GM12878 (cell line): Measurements from ENCODE around the gene MMADHC. TPM values are rescaled to one million over a fixed set of nuclear protein-coding genes. Genes with fewer than 3 reads are reported as not detected.

Source experiments
- ATAC-seq: fragments of 200-7000 bp; cut with Tn5 transposase; 3 replicates; pipeline ENCODE4 v1.9.1; 2020; ENCODE audit warnings: mild to moderate bottlenecking, moderate library complexity
- BruUV-seq: library from RNA; stranded (reverse); fragments of 400-500 nt; replicated peaks from 2 replicates; lab custom pipeline; 2021; lab: Mats Ljungman, UMichigan
- CTCF ChIA-PET: fragments of 300-600 bp; sonication (Branson Sonifier 250); formaldehyde crosslinking; extraction: SDS; loops from one replicate; lab custom pipeline; 2021; ENCODE audit warnings: inconsistent platforms; lab: Yijun Ruan, JAX
- POLR2A ChIA-PET: fragments of 350-600 bp; formaldehyde crosslinking; extraction: SDS; loops from one replicate; lab custom pipeline; 2021; ENCODE audit warnings: inconsistent platforms; lab: Charles Lee
- RAD21 ChIA-PET: fragments of 300-600 bp; sonication (Branson Sonifier 250); formaldehyde crosslinking; loops from one replicate; lab custom pipeline; 2023; ENCODE audit warnings: antibody characterized with exemption; ENCODE audit not compliant: unreplicated experiment; lab: Charles Lee
- SMC1A ChIA-PET: fragments of 300-600 bp; sonication (Branson Sonifier 250); formaldehyde crosslinking; loops from one replicate; lab custom pipeline; 2023; ENCODE audit not compliant: unreplicated experiment, uncharacterized antibody; lab: Charles Lee
- DNase-seq: peaks from one replicate; pipeline ENCODE4 v3.0.0-alpha.2; 2011; ENCODE audit warnings: low read depth, low spot score
- FAIRE-seq: peaks from 3 replicates; lab custom pipeline; 2011; peaks lifted over from hg19 to GRCh38; lab: Jason Lieb, UNC
- H2AFZ ChIP-seq: 2 replicates; pipeline ENCODE4 v1.6.0; 2011; ENCODE audit warnings: low read depth, low read length, control low read depth; ENCODE audit not compliant: control insufficient read depth
- H3K27ac ChIP-seq: 2 replicates; pipeline ENCODE4 v1.5.1; 2011; ENCODE audit warnings: control low read depth; ENCODE audit not compliant: control insufficient read depth, insufficient read depth
- H3K27me3 ChIP-seq, 2 experiments: replicated peaks in 1 of 2; 2 replicates each; pipeline versions ENCODE4 v1.6.0 to v1.6.1; 2011; ENCODE audit warnings: low read length in 1 of 2; ENCODE audit not compliant: control insufficient read depth in 2 of 2, insufficient read depth in 2 of 2
- H3K36me3 ChIP-seq, 2 experiments: 2 replicates each; pipeline ENCODE4 v1.5.1; 2011; ENCODE audit warnings: low read length in 1 of 2; ENCODE audit not compliant: control insufficient read depth in 2 of 2, insufficient read depth in 2 of 2
- H3K4me1 ChIP-seq: 2 replicates; pipeline ENCODE4 v1.6.1; 2011; ENCODE audit warnings: mild to moderate bottlenecking, low read length, moderate library complexity, mixed read lengths; ENCODE audit not compliant: control insufficient read depth, insufficient read depth
- H3K4me2 ChIP-seq: 2 replicates; pipeline ENCODE4 v1.6.0; 2011; ENCODE audit warnings: control low read depth; ENCODE audit not compliant: control insufficient read depth, insufficient read depth
- H3K4me3 ChIP-seq: fragments of 200-600 bp; sonication (generic); 2 replicates; pipeline ENCODE4 v1.5.1; 2016
- H3K79me2 ChIP-seq: 2 replicates; pipeline ENCODE4 v1.6.0; 2011; ENCODE audit warnings: low read length; ENCODE audit not compliant: control insufficient read depth, insufficient read depth
- H3K9ac ChIP-seq: 2 replicates; pipeline ENCODE4 v1.8.0; 2011; ENCODE audit warnings: low read length, control low read depth, mixed read lengths; ENCODE audit not compliant: control insufficient read depth, insufficient read depth
- H3K9me3 ChIP-seq: replicated peaks from 3 replicates; pipeline ENCODE4 v1.5.1; 2011; ENCODE audit warnings: mild to moderate bottlenecking, low read length; ENCODE audit not compliant: control insufficient read depth, insufficient read depth
- H4K20me1 ChIP-seq: 2 replicates; pipeline ENCODE4 v1.6.0; 2011; ENCODE audit not compliant: control insufficient read depth, insufficient read depth
- BCLAF1 ChIP-seq: fragments of 450-650 bp; IDR thresholded peaks from 2 replicates; pipeline ENCODE4 v1.6.1; 2017; ENCODE audit warnings: antibody characterized with exemption, mild to moderate bottlenecking, moderate library complexity
- CBX3 ChIP-seq: fragments of 200-600 bp; sonication (generic); IDR thresholded peaks from 2 replicates; pipeline ENCODE4 v1.6.1; 2016; ENCODE audit warnings: low read depth, borderline replicate concordance
- CHD2 ChIP-seq: IDR thresholded peaks from 2 replicates; pipeline ENCODE4 v1.6.1; 2011; ENCODE audit warnings: low read depth, low read length, improper control_type of control experiment, borderline replicate concordance
- EGR1 ChIP-seq, 2 experiments: IDR thresholded peaks; 1 replicate in 1 of 2; 2 replicates in 1 of 2; pipeline ENCODE4 v1.6.1; 2011 to 2012; ENCODE audit warnings: low read depth in 2 of 2, low read length in 2 of 2, borderline replicate concordance in 1 of 2, mild to moderate bottlenecking in 1 of 2, moderate library complexity in 1 of 2
- HCFC1 ChIP-seq: fragments of 150-350 bp; IDR thresholded peaks from 2 replicates; pipeline ENCODE4 v1.6.1; 2014; ENCODE audit warnings: low read length
- MEF2A ChIP-seq: IDR thresholded peaks from 2 replicates; pipeline ENCODE4 v1.6.1; 2011; ENCODE audit warnings: low read depth, mild to moderate bottlenecking, low read length, moderate library complexity; ENCODE audit not compliant: insufficient read depth
- MEF2B ChIP-seq: fragments of 450-650 bp; IDR thresholded peaks from 2 replicates; pipeline ENCODE4 v1.6.1; 2018; ENCODE audit warnings: mild to moderate bottlenecking, moderate library complexity; ENCODE audit not compliant: partially characterized antibody, poor library complexity, severe bottlenecking
- RAD21 ChIP-seq: IDR thresholded peaks from 2 replicates; pipeline ENCODE4 v1.6.1; 2011; ENCODE audit warnings: mild to moderate bottlenecking, low read depth, low read length, moderate library complexity; ENCODE audit not compliant: insufficient read depth
- RBBP5 ChIP-seq: fragments of 200-600 bp; sonication (generic); conservative IDR thresholded peaks from 2 replicates; pipeline ENCODE4 v1.6.1; 2016
- RFX5 ChIP-seq: IDR thresholded peaks from 2 replicates; pipeline ENCODE4 v1.6.1; 2011; ENCODE audit warnings: low read depth, low read length, improper control_type of control experiment
- SMAD5 ChIP-seq: IDR thresholded peaks from 2 replicates; pipeline ENCODE4 v1.6.1; 2016; ENCODE audit warnings: antibody characterized with exemption, low read depth
- STAT1 ChIP-seq: fragments of 450-650 bp; conservative IDR thresholded peaks from 2 replicates; pipeline ENCODE4 v1.6.1; 2014; ENCODE audit warnings: antibody characterized with exemption, mild to moderate bottlenecking
- USF1 ChIP-seq: IDR thresholded peaks from 2 replicates; pipeline ENCODE4 v1.6.1; 2011; ENCODE audit warnings: borderline replicate concordance, low read depth, mild to moderate bottlenecking, moderate library complexity, mixed read lengths, low read length; ENCODE audit not compliant: insufficient read depth; ENCODE audit errors: extremely low read length
- ZNF24 ChIP-seq: fragments of 450-650 bp; IDR thresholded peaks from 2 replicates; pipeline ENCODE4 v1.6.1; 2017; ENCODE audit warnings: antibody characterized with exemption, mild to moderate bottlenecking
- WGBS: methylation state at CpG from one replicate; pipeline ENCODE4 v1.1.6; 2016; ENCODE audit warnings: low lambda C conversion rate; ENCODE audit not compliant: insufficient replicate concordance, insufficient coverage; ENCODE audit errors: missing lambda C conversion rate; 5-methylcytosine and 5-hydroxymethylcytosine counted together
- in situ Hi-C: fragments of 300-500 bp; cut with MboI; formaldehyde crosslinking; loops from 9 replicates; pipeline ENCODE4 v1.14.3; 2018; ENCODE audit warnings: mixed read lengths
- intact Hi-C: fragments of 100-400 bp; cut with micrococcal nuclease; formaldehyde crosslinking; loops from one replicate; pipeline ENCODE4 v1.14.2; 2022; ENCODE audit not compliant: unreplicated experiment
- polyA plus RNA-seq, 11 experiments: library from polyadenylated mRNA; depleted of rRNA in 4 of 11; unstranded in 6 of 11; stranded (reverse) in 5 of 11; fragments of >200 nt; fragmentation: Nextera tagmentation in 4 of 11; fragmentation: Illumina TruSeq in 1 of 11; extraction: Ambion mirVana in 4 of 11; extraction: Trizol in 1 of 11; gene quantifications; 1 replicate in 1 of 11; 2 replicates in 10 of 11; pipeline versions ENCODE4 v1.2.1 to v1.2.3, GENCODE V29; 2011 to 2016; ENCODE audit warnings: inconsistent platforms in 2 of 11, missing spikeins in 2 of 11, low read depth in 1 of 11
- total RNA-seq, 4 experiments: library from RNA; depleted of rRNA in 3 of 4; stranded (reverse); fragments of >200 nt in 3 of 4; fragmentation: Illumina TruSeq in 1 of 4; extraction: Trizol in 1 of 4; gene quantifications; 2 replicates each; pipeline versions ENCODE4 v1.2.1 to v1.2.3, GENCODE V29; 2013 to 2021
- TF ChIP-seq, protein P1 (sequence below): fragments of 450-650 bp; IDR thresholded peaks from 2 replicates; pipeline ENCODE4 v1.6.1; 2017; ENCODE audit warnings: low read depth, mild to moderate bottlenecking, moderate library complexity
- TF ChIP-seq, protein P2 (sequence below): fragments of 450-650 bp; IDR thresholded peaks from 2 replicates; pipeline ENCODE4 v1.6.1; 2016; ENCODE audit warnings: mild to moderate bottlenecking

MMADHC gene
- total and polyA plus RNA-seq, 10 of the 15 experiments (the other 5 are each of a cell fraction or from before 2014, with no cell fraction given): 93.6 to 415 (median 147) TPM

- ChIA-PET CTCF (interaction anchor here (1.7 to 5.9 kb wide), 3 partner anchors 19 to 1643 kb away, joined by 4 to 48 read pairs (median 24); no protein-coding TSS in a partner anchor), POLR2A (no interaction called here), SMC1A (interaction anchor here (1.2 kb wide), 1 partner anchor 1454 kb away, joined by 4 read pairs; no protein-coding TSS in a partner anchor), RAD21 (interaction anchor here (1.0 to 5.0 kb wide), 2 partner anchors 1456 to 1642 kb away, joined by 4 to 32 read pairs; no protein-coding TSS in a partner anchor)
- WGBS: 64% methylated on average over 7 of the region's 7 CpGs
- Histone ChIP-seq H3K9me3 (no peaks in the 10 kb centered on the region), H4K20me1 (no peaks in the 10 kb centered on the region), H3K9ac (no peak overlapping the region), H2AFZ (no peak overlapping the region; the same call in 1 of the 2 replicates), H3K4me1 (0 out of 2 replicates have a peak, but pooled peaks cover 4% of the 10 kb centered on the region), H3K27ac (no peak overlapping the region), H3K27me3 (no peaks in the 10 kb centered on the region), H3K79me2 (no peaks in the 10 kb centered on the region), H3K36me3 (no peaks in the 10 kb centered on the region), H3K4me2 (no peak overlapping the region), H3K4me3 (no peak overlapping the region)
- no TSS peak for BruUV-seq
- intact Hi-C loops: loop anchor here (2.0 to 5.0 kb wide), 3 partner anchors 121 to 1454 kb away; no protein-coding TSS in a partner anchor
- DNase-seq: no peak
- ATAC-seq: no peak
- FAIRE-seq: no peak
- in situ Hi-C loops: loop anchor here (5.0 to 25.0 kb wide), 6 partner anchors 896 to 1959 kb away; partner anchors contain the start of gene RIF1
- TF ChIP-seq RAD21 (no peak), SMAD5 (no peak), CBX3 (no peak), MEF2A (no peak), CHD2 (no peak), USF1 (no peak), RFX5 (no peak), EGR1 (IDR thresholded peaks at IDR 0.05; ENCODE audit: borderline replicate concordance in 1 of 2, low read depth in 2 of 2, low read length in 2 of 2) (no peak), MEF2B (no peak), ZNF24 (no peak), BCLAF1 (no peak), STAT1 (no peak), RBBP5 (no peak), HCFC1 (no peak)
- TF ChIP-seq, protein P1, sequence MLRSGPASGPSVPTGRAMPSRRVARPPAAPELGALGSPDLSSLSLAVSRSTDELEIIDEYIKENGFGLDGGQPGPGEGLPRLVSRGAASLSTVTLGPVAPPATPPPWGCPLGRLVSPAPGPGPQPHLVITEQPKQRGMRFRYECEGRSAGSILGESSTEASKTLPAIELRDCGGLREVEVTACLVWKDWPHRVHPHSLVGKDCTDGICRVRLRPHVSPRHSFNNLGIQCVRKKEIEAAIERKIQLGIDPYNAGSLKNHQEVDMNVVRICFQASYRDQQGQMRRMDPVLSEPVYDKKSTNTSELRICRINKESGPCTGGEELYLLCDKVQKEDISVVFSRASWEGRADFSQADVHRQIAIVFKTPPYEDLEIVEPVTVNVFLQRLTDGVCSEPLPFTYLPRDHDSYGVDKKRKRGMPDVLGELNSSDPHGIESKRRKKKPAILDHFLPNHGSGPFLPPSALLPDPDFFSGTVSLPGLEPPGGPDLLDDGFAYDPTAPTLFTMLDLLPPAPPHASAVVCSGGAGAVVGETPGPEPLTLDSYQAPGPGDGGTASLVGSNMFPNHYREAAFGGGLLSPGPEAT: no peak
- TF ChIP-seq, protein P2, sequence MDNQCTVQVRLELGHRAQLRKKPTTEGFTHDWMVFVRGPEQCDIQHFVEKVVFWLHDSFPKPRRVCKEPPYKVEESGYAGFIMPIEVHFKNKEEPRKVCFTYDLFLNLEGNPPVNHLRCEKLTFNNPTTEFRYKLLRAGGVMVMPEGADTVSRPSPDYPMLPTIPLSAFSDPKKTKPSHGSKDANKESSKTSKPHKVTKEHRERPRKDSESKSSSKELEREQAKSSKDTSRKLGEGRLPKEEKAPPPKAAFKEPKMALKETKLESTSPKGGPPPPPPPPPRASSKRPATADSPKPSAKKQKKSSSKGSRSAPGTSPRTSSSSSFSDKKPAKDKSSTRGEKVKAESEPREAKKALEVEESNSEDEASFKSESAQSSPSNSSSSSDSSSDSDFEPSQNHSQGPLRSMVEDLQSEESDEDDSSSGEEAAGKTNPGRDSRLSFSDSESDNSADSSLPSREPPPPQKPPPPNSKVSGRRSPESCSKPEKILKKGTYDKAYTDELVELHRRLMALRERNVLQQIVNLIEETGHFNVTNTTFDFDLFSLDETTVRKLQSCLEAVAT: no peak
These were observed 8.9 kb upstream of the MMADHC start for GRCh38 chr2:149596471-149596870.
